Cerebellar nuclear complex (tissue), 1 donor: ENCODE results near the gene WDR3.
"Not testable (repeated sequence)": the region's sequence is repeated elsewhere in the genome, so short reads cannot be mapped to it uniquely, and the experiment has no call there.

Experiments used
- DNase-seq, 2 experiments: peaks; one replicate each; lab custom pipeline; 2025; lab: John Stamatoyannopoulos, UW

The WDR3 gene

DNA sequence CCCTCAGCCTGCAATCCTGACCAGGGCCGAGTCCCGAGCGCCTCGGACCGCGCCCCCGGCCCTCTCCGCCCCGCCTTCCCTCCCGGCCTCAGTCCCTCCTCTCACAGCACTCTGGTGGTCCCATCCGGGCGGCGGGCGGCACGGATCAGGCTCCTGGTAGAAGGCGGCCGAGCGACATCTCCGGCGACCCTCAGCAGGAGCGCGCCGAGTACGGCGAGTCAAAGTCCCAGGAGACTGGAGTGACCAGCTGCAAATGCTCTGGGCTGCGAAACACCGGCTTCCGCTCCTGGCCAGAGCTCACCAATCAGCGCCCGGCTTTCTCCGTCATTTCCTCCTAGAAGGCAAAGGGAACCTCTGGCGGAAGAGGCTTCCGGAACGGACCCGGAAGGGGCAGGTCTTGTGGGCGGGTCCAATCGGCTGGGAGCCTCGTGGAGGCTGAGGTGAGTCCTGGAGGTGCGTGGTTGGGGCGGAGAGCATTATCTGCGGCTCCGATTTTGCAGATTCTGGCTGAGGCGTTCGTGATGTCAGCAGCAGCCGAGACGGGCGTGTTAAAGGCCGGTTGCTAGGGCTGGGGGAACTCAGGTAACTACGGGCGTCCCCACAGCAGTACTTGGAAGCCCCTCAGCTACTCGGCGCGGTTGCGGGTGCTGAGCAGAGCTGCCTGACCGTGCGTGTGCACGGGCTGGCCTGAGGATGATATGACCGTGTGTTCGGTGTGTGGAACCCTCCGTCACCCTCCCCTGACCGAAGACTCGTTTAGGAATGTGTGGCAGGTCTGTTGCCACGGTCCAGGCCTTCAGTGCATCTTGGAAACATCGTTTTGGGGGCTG is at the start of gene WDR3, which contains the start of gene GDAP2:
Gene WDR3 (plus strand): TSS at position 397 of the 830 bp plus-strand sequence. CDS start 3,581 bp downstream, outside the sequence.
Gene GDAP2 (minus strand): TSS at position 279 of the 830 bp plus-strand sequence. CDS start 9,264 bp downstream, outside the sequence.
- DNase-seq, result peak; percentile 81 to 89

DNA sequence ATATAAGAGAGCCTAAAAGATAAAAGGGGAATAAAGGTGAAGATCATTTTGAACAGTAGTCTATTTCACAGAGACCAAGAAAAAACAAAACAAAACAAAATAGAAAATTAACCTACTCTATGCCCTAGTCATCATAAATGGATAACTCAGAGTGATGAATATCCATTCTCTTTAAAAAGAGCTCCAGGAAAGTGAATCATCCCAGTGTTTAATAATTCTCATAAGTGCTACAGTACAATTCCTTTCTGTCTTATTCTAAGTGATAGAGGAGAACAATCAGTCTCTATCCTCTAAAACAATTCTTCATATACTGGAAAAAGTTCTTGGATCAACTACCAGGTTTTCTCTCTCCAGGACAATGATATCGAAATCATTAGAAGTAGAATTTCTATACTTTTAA is 45.9 kb upstream of the WDR3 start:
- no peak for DNase-seq

DNA sequence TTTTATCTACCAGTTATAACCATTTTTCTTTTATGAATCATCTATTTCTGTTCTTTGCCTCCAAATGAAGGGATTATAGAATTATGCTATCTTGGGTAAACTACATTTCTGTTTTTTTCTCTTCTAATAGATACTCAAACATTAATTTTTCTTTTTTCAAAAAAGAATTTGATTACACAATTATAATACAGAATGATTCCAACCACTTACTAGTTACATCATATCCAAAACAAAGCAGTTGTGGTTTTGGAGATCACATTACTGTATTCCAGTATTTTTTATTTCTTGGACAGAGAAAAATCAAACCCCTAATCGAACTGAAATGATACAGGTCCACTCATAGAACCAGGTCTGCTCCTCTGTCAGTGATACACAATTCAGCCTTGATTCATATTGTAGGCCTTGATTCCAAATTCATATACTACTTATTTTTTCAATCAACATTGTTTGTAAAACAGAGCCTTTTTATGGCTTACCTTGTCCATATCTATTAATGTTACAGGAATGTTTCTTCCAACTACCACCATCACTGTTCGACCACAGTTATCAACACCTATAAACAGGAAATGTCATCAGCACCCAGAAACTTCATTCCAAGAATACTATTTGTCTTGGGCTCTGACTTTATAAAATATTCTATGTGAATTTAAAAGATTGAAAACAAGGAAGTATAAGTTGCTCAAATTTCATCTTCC is 43.3 kb upstream of the WDR3 start:
- no peak for DNase-seq

DNA sequence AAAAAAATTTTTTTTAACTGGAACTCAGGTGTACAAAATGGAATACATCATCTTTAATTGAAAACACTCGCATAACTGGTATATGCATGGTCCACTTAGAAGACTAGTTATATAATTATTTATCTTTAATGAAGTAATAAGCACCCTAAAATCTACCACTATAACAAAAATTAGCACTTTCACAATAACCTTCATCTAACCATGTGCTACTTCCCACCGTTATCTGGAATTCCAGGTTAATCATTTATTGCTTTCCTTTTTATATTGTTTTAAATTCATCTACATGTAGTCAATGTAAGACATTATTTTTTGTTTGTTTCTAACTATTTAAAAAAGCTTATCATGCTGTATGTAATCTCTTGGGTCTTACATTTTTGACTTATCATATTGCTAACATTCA is 39.1 kb upstream of the WDR3 start:
- no peak for DNase-seq

DNA sequence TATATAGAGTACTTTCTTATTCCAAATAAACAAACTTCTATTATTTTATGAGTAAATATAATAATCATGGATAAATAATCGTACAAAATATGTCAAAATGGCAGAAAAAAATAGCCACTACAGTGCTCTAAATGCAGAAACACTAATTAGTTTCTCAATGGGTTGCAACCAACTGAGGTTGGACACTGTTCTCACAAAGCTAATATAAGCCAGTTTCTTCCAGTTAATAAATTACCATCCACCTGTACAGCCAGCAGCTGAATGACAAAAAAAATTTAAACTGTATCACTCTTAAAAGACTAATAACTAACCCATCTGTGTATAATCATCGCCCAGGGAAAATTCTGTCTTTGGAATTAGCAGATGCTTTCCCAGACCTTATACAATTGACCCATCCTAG is 37.0 kb upstream of the WDR3 start:
- no peak for DNase-seq

DNA sequence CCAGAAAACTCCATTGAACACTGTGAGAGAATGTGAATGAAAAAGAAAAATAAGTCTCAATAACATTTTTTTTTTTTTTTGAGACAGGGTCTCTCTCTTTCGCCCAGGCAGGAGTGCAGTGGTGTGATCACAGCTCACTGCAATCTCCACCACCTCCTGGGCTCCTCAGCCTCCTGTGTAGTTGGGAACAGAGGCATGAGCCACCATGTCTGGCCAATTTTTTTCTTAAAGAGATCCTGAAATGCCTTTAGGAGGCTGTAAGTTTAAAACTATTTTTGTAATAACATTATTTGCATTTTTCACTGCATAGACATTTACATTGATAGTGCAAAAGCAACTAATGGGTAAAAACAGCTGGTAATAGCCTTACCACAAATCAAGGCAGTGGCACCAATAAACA is 35.5 kb upstream of the WDR3 start:
- no peak for DNase-seq

DNA sequence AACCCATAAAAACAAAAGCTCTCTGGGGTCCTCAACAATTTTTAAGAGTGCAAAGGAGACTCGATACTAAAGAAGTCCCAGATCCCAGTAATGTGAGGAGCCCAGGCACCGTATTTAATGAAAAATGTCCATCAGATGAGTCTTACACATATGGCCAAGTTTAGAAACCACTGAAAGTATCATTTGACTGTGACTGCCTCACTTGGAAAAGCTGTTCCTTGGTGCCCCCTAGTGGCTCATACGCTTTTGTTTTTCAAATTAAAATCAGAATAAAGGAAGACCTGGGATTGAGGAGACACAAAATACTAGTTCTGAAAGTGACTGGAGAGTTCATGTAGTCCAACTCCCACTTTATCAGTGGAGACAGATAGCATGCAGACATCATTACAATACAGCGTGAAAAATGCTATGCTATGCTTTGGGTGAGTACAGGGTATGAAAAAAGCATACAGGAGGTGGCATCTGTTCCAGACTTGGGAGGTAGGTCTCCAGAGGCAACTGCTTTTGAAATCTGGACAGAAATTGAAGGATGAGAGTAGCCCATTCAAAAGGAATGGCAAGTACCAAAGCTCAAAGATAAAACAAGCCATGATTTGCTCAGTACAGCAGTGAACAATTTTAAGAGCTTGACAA is 33.9 kb upstream of the WDR3 start:
- peak in 1 of 2 experiments; percentile 66 for DNase-seq

DNA sequence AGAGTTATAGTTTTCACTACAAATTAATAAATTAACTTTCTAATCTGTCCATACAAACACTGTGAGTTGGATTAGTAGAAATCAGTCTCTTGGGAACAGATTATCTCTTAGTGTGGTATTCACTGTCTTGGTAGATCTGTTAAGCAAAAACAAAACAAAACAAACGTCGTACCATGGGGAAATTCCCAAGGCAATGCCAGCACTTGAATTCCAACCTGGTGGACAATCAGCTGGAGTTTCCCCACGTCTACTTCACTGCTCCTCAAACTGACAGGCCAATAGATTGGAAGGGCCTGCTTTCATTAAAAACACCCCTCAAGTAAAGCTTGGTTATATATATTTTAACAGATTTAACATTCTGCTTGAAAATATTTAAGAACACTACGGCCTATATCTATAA is 32.0 kb upstream of the WDR3 start:
- DNase-seq, result no peak

DNA sequence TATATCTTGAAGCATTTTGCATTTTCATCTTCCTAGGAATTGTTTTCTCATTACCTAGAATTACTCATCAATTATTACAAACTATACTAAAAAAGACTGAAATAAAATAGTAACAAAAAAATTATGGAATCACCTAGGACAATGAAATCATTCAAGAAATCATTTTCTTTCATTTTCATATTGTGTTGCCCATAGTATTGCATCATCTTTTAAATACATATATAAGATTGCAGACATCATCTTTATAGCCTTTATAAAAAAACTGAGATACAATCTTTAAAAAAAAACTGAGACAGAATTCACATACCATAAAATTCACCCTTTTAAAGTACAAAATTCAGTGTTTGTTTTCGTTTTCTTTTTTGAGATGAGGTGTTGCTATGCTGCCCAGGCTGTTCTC is 29.7 kb upstream of the WDR3 start:
- DNase-seq, result no peak

DNA sequence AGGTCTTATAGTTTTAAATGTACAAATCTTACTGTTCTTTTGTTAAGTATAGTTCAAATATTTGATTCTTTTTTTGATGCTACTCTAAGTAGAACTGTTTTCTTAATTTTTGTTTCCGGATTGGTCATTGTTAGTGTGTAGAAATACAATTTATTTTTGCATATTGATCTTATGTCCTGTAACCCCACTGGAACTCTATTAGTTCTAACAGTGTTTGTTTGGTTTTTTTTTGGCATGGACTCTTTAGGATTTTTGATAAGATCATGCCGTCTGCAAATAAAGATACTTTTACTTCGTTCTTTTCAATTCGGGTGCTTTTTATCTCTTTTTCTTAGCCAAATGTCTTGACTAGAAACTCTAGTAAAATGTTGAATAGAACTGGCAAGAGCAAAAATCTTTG is 26.6 kb upstream of the WDR3 start:
- no peak for DNase-seq

DNA sequence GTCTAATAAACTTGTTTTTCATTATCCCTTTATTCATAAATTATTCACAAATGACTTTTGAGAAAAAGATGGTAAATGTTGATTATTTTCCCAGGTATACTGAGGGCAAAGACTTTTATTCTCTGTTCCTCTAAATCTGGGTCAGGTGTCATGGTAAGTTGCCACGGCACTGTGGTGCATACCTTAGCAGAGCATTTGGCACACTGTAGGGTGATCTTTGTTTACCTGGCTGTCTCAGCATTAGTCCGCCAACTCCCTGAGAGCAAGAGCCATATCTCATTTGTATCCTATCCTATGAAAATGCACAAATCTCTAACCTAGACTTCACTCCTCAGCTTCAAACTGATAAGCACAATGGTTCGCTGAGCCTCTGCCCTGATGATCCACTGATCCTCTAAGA is 25.1 kb upstream of the WDR3 start:
- no peak for DNase-seq

DNA sequence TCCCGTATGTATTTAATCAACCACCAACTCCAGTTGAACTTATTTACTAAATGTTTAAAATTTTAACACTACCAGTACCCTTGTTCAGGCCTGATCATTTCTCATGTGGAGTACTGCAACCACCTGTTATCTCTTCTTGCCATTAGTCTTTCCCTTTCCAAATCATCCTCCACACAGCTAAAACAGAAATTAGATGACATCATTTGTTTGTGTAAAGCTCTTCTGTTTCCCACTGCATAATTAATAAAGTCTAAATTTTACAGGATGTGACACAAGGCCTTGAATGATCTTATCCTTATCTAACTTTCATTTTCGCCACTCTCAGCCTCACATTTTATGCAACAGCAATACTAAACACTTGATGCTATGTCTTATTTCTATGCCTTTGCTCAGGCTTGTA is 24.5 kb upstream of the WDR3 start:
- DNase-seq, result no peak

DNA sequence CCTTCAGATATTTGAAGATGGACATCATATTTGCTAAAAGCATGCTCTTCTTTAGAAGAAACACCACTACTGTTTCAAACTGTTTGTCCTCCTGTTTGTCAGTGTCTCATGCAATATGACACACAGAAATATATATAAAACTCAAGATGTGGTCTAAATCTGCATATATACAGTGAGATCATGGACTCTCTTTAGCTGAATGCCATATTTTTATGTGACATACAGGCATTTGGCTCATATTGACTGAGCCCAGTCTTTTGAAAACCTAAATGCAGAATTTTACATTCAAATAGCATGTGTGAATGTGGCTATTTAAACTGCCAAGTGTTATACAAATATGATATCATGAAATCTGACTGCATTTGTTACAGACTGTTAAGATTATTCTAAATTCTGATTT is 18.5 kb upstream of the WDR3 start:
- DNase-seq, result no peak

DNA sequence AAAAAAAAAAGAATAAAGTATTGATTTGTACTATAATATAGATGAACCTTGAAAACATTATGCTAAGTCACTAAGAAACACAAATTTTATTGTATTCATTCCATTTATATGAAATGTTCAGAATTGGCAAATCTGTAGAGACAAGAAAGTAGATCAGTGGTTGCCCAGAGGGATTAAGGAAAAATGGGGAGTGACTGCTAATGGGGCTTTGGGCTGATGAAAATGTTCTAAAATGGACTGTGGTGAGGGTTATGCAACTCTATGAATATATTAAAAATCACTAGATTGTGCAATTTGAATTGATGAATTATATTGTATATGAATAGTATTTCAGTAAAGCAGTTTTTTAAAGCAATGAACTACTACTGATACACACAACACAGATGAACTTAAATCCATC is 10.2 kb upstream of the WDR3 start:
- DNase-seq, result no peak

DNA sequence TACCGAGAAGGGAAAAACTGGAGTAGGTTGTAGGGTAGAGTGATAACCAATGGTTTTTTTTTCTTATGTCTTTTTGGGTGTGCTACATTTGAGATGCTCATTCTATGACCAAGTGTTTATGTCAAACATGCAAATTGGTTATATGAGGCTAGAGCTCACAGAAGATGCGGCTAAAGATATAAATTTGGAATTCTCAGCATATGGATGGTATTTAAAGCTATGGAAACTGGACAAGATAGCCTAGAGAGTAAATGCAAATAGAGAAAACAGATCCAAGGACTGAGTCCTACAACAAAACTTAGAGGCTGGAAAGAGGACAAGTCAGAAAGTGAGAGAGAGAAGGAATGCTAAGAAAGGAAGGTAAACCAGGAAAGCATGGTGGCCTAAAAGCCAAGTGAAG is 7.5 kb upstream of the WDR3 start:
- DNase-seq, result no peak

DNA sequence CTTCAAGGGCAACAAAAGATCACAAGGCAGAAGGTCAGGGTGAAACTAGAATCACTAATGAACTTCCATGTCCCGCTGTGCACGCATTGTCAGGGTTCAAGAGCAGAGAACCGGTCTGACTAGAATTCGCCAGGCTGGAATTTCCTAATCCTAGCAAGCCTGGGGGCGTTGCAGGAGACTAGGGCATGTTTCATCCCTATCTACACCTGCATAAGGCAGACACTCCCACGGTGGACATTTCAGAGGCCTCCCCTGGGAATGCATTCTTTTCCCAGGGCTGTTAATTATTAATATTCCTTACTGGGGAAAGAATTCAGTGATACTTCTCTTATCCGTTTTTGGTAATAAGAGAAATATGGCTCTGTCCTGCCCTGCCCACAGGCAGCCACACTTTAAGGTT is 6.8 kb upstream of the WDR3 start:
- DNase-seq, result not testable (repeated sequence)

DNA sequence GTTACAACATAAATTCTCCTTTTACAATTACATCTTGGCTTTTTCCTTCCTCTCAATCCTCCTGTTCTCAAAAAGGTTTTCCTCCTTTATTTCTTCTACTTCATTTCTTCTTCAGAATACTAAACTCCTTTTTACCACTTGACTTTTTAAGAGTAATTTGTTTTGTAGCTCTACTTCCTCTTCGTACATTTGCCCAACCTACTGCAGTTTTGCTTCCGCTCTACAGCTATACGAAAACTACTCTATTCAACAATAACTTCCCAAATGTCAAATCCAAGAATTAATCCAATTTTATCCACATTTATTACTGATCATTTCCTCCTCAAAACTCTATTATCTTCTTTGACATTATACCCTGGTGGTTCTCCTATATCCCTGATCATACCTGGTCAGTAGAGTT is 3.6 kb upstream of the WDR3 start:
- no peak for DNase-seq

DNA sequence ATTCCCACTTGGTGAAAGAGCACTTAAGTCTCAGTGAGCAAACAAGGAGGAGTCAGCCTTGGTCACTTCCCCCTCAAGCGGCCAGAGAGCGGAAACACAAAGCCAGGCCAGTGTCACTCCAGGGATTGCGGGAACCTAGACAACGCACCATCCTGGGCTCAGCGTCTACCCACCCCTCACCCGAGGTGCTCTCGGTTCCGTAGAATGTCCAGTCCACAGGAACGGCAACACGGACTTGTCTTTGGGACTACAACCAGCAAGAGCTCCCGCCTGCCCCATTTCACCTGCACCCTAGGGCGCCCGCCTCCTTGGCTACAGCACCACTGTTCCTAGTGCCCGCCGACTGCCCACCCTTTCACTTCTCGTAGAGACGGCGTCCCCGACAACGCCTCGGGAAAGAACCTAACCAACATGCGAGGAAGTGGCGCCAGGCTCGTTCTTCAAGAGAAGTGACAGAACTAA is 627 bp upstream of the WDR3 start:
- no peak for DNase-seq

DNA sequence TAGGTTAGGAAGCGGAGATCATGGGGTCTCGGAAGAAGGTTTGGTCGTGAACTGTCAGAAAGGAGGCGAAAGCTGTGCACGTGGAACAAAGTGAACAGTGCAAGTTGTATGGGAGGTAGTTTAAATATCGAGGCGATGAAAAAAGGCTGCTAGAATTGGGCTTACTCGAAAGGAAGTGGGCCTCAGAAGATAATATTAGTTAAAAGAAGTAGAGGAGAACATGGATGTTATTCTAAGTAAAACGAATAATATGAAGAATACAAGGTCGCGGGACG is 571 bp downstream of the WDR3 start:
- no peak for DNase-seq

DNA sequence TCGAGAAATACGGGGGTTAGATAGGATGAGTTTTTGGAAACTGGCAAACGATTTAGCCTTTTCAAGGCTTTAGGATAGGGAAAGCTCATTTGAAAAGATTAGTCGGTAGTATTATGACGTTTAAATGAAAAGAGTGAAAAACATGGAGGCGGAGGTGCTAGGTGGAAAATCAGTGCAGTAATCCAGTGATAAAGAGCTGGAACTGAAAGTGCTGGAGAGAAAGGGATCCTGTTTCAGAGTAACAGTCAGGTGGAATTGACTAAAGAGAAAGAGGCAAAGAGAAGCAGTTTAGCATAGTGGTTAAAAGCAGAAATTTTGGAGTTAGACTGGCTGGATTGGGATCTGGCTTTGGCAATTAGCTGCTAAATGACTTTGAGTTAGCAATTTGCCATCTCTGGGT is 945 bp downstream of the WDR3 start:
- no peak for DNase-seq

DNA sequence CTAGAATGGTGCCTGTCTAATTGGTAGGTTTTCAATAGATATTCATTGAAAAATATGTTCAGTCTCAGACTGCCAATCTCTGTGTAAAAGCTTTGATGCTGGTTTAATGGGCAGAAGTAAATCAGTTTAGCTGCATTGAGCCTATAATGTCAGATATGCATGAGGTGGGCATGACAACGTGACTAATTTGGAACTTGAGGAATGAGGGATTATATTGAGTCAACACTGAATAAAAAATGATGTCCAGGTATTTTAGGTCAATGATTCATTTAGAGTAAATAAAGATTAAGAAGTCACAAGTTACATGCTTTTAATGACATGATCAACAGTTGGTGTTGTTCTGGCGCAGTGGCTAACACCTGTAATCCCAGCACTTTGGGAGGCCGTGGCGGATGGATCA is 3.0 kb downstream of the WDR3 start:
- no peak for DNase-seq

DNA sequence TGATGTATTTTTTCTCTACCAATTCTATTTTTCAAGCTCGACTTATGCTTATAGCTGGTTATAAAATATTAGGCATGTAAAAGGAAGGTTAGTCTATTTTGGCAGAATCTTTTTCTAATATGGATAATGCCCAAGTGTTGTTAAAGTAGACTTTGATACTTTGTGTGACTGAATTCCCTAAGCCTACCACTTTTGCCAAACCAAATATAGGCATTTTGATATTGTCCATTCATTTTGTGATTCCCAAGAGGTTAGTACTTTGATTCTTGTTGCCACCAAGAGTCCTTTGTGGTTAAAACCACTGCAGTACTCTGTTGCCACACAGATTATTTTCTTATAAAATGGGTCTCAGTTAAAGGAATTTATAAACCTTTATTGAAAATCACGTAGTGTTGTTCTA is 4.2 kb downstream of the WDR3 start:
- no peak for DNase-seq

DNA sequence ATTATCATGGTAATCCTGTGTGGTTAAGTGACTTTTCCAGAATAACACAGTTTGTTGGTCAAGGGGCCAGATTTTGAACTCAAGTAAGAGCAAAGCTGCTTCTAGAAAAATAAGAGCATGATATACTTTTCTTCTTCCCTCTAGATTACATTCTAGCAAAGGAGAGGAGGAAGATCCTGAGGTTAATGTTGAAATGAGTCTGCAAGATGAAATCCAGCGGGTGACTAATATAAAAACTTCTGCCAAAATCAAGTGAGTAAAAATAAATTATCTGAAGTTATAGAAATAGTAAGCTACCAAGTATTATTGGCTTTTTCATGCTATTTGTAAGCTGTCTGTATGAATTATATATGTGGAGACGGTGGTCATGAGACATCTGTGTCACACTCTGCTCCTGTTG is 12.8 kb downstream of the WDR3 start:
- DNase-seq, result no peak
